ENCODE results near the gene LPCAT2. TPM values are rescaled to one million over a fixed set of nuclear protein-coding genes. Genes with fewer than 3 reads are reported as not detected.

The LPCAT2 gene
- polyA plus RNA-seq, 4 donors, result 8.3 to 10.1 (median 9.6) TPM

DNA sequence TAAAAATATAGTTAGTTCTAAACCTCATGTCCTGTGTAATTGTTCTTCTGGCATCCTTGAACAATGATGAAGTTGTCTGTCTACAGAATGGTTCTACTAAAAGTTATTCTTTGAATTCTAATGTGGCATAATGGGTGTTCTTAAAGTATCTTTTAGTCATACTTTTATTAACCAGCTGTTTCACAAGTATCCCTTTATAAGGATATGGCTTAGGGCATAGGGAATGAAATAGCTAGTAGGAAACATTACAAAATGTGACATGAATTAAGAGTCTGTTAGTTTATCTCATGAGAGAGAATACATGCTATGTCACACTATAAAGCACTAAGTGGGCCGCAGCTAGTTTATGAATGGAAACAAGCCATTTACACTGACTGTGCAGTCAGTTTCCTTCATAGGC is 31.3 kb downstream of the LPCAT2 start:
- no peak for DNase-seq (ENCODE audit: low read depth in 4 of 4, low spot score in 2 of 4)

GRCh38 chr16:55542459-55543082 is 33.7 kb downstream of the LPCAT2 start:
- no peak for DNase-seq (ENCODE audit: low read depth in 4 of 4, low spot score in 2 of 4)

GRCh38 chr16:55543472-55543871 is 34.6 kb downstream of the LPCAT2 start:
- peak in 1 of 4 donors; percentile 24 for DNase-seq (ENCODE audit: low read depth in 4 of 4, low spot score in 2 of 4)

DNA sequence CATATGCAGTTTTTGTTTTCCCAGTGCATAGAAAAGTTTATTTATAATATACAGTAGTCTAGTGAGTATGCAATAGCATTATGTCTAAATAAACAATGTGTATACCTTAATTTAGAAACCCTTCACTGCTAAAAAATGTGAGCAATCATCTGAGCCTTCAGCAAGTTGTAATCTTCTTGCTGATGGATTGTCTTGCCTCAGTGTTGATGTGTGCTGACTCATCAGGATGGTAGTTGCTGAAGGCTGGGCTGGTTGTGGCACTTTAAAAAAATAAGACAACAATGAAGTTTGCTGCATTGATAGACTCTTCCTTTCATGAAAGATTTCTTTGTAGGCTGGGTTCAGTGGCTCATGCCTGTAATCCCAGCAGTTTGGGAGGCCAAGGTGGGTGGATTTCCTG is 43.7 kb downstream of the LPCAT2 start:
- no peak for DNase-seq (ENCODE audit: low read depth in 4 of 4, low spot score in 2 of 4)

DNA sequence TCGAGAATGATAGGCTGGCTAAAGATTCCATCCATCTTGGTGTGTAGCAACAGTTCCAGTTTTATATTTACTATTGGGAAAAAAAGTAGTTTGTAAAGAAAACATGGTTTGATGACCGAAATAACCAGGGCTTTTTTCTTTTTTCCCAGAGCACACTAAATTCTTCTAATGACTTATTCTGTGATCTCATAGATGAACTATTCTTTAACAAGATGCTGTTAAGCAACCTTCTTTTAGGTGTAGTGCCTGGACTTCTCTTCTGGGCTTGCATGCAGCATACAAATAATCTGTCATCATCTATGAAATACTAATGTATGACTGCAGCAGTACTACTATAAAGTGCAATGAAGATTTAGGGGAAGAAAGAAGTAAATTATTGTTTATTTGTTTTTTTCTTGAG is 46.6 kb downstream of the LPCAT2 start:
- no peak for DNase-seq (ENCODE audit: low read depth in 4 of 4, low spot score in 2 of 4)

- no peak for DNase-seq (ENCODE audit: low read depth in 4 of 4, low spot score in 2 of 4)
Measured at GRCh38 chr16:55557186-55557585, 48.3 kb downstream of the LPCAT2 start.

GRCh38 chr16:55559233-55559632 is 50.4 kb downstream of the LPCAT2 start:
- no peak for DNase-seq (ENCODE audit: low read depth in 4 of 4, low spot score in 2 of 4)

GRCh38 chr16:55559933-55560516 is 51.2 kb downstream of the LPCAT2 start:
- no peak for DNase-seq (ENCODE audit: low read depth in 4 of 4, low spot score in 2 of 4)

DNA sequence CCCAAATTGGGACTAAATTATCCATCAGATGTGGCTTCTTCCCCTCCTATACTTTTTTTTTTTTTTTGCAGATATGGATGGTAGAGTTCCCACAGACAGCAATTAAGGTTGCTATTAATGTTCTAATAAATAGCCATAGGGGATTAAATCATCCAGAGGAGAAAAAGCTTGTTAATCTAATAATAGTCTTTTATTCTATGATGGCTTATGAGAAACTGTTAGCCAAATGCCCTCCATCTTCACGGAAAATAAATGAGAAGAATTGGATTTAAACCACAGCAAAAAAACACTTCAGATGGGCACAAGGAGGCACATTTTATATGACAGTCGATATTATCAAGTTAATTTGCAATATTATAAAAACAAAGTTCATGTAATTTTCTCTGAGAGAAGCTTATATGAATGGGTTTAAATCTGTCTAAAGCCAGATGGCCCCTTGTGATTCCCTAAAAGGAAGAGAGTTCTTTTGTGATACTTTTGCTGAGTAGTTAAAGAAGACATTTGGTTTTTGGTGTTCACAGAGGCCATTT is 52.5 kb downstream of the LPCAT2 start:
- DNase-seq (ENCODE audit: low read depth in 4 of 4, low spot score in 2 of 4), result no peak

DNA sequence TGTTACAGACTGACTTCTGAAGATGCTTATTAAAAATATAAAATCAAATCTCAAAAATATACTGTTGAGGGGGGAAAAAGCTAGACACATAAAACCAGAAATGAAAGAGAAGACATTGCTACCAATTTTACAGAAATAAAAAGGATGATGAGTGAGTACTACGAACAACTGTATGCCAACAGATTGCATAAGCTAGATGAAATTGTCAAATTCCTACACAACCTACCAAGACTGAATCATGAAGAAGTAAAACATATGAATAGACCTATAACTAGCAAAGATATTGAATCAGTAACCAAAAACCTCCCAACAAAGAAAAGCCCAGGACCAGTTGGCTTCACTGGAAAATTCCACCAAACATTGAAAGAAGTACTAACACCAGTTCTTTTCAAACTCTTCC is 54.1 kb downstream of the LPCAT2 start:
- DNase-seq (ENCODE audit: low read depth in 4 of 4, low spot score in 2 of 4), result no peak

DNA sequence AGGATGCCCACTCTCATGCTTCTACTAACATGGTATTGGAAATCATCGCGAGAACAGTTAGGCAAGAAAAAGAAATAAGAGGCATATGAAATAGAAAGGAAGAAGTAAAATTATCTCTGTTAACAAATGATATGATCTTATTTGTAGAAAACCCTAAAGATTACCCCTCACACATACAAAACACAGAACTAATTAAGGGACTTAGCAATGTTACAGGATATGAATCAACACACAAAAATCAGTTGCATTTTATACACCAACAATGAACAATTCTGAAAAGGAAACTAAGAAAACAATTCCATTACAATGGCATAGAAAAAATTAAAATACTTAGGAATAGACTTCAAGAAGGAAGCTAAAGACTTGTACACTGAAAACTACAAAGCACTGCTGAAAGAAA is 54.9 kb downstream of the LPCAT2 start:
- DNase-seq (ENCODE audit: low read depth in 4 of 4, low spot score in 2 of 4), result no peak

DNA sequence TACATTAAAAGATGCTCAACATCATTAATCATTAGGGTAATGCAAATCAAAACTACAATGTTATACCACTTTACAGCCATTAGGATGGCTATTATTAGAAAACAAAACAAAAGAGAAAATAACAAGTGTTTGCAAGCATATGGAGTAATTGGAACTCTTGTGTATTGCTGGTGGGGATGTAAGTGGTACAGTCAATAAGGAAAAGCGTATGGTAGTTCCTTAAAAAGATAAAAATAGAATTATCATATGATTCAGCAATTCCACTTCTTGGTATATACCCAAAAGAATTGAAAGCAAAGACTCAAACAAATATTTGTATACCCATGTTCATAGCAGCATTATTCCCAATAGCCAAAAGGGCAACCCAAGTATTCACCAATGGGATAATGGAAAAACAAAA is 56.2 kb downstream of the LPCAT2 start:
- DNase-seq (ENCODE audit: low read depth in 4 of 4, low spot score in 2 of 4), result no peak

GRCh38 chr16:55566432-55567175 is 57.7 kb downstream of the LPCAT2 start, which contains the start of gene CAPNS2:
CAPNS2 (plus strand) TSS chr16:55566684; CDS start chr16:55566757, 73 bp downstream.
- no peak for DNase-seq (ENCODE audit: low read depth in 4 of 4, low spot score in 2 of 4)

- DNase-seq (ENCODE audit: low read depth in 4 of 4, low spot score in 2 of 4), result no peak
Measured at GRCh38 chr16:55567382-55567781, 58.5 kb downstream of the LPCAT2 start.

DNA sequence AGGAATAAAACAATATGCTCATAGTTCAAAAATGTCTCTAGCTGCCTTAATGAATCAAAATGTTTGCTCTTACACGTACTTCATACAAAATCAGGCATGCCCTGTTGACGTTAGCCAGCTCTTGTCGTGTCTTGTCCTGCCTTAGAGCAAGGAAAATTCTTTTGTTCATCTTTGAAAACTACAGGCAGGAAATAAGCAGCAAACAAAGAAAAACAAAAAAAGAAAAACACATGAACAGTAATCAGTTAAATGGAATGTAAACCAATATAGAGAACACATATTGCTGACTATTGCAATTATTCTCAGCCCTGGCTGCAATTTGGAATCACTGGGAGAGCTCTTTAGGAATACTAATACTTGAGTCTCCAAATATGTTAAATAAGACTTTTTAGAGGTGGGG is 59.3 kb downstream of the LPCAT2 start:
- DNase-seq (ENCODE audit: low read depth in 4 of 4, low spot score in 2 of 4), result no peak

GRCh38 chr16:55569025-55569424 is 60.2 kb downstream of the LPCAT2 start:
- DNase-seq (ENCODE audit: low read depth in 4 of 4, low spot score in 2 of 4), result no peak

DNA sequence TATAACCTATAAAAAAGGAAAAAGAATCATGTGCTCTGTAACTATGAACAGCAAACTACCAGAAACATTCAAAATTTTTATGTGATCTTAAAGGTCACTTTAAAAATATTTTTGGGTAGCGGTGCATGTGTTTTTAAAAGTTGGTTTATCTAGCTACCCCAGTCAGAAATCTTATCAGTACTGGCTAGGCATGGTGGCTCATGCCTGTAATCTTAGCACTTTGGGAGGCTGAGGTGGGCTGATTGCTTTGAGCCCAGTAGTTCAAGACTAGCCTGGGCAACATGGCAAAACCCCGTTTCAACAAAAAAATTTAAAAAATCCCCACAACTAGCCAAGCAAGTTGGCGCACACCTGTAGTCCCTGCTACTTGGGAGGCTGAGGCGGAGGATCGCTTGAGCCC is 61.3 kb downstream of the LPCAT2 start:
- DNase-seq (ENCODE audit: low read depth in 4 of 4, low spot score in 2 of 4), result no peak

DNA sequence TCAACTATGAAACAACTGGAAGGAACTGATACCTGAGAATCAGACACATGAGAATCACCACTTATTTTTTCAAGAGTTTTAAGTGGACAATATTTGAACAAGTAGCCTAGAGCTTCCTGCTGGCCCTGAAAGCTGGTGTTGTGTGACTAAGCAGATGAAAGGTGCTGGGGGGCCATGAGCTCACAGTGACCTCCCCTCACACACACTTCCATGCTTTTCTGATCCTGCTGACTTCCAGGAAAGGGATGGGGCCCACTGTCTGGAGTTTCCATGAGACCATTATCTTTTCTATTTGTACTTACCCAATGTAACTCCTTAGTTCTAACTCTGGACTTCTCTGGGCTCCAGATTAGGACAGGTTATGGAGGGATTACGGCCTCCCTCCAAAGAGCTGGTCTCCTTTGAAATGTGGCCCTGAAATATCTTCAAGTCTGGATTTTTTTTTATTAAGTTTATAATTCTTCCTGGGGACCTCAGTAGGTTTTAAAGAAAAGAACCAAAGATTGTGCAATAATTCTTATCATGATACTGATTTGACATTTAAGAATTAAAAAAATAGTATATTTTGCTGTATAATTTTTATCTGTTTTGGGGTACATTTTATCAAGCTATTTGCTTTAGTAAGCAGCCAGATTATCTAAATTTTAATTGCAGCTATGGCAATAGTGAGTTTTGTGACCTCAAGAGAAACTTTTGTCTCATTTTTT is 62.5 kb downstream of the LPCAT2 start:
- DNase-seq (ENCODE audit: low read depth in 4 of 4, low spot score in 2 of 4), result no peak

DNA sequence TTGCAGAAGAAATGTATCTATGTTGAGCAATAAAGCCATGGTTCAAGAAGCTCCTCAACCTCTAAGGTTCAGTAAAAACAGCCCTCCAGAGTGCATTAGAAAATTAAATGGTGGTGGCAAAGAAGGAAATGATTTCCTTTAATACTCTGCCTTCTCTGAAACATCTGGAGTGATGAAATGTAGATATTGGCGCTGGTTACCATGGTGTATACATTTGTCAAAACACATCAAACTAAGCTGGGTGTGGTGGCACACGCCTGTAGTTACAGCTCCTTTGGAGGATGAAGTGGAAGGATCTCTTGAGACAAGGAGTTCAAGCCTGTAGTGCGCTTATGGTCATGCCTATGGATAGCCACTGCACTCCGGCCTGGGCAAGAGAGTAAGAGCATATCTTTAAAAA is 63.6 kb downstream of the LPCAT2 start:
- no peak for DNase-seq (ENCODE audit: low read depth in 4 of 4, low spot score in 2 of 4)

DNA sequence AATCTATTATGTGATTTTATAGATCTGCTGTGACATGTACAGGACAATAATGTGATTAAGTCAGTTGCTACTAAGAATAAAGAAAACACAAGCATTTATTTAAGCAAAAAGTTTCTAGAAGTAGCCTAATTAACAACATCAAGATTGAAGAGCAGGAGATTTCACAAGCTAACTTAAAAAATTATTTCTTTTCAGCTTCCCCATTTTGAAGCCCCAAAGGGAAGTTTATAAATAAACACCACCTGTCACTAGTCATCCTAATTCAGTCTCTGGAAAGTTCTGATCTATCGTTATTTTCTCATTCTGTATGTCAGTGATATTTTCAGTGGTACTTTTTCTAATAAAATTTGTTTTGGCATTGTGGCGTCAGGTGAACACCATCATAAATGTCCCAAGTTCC is 65.9 kb downstream of the LPCAT2 start:
- DNase-seq (ENCODE audit: low read depth in 4 of 4, low spot score in 2 of 4), result no peak

- no peak for DNase-seq (ENCODE audit: low read depth in 4 of 4, low spot score in 2 of 4)
Measured at GRCh38 chr16:55575496-55575895, 66.6 kb downstream of the LPCAT2 start.
